Hepatocyte (in vitro differentiated cells): ENCODE data around the gene CDC42BPG. TPM values are rescaled to one million over a fixed set of nuclear protein-coding genes. Genes with fewer than 3 reads are reported as not detected.

Experiments used
- DNase-seq: peaks from one replicate; pipeline ENCODE4 v3.0.0-alpha.2; 2016; ENCODE audit warnings: low spot score
- H2AFZ ChIP-seq: fragments of 200-600 bp; sonication (generic); 2 replicates; pipeline ENCODE4 v1.6.0; 2016; ENCODE audit warnings: antibody characterized with exemption, mild to moderate bottlenecking
- H3K27ac ChIP-seq: fragments of 200-600 bp; sonication (generic); 2 replicates; pipeline ENCODE4 v1.5.1; 2016; ENCODE audit warnings: mild to moderate bottlenecking
- H3K27me3 ChIP-seq: fragments of 200-600 bp; sonication (generic); 2 replicates; pipeline ENCODE4 v1.6.1; 2016
- H3K36me3 ChIP-seq: fragments of 200-600 bp; sonication (generic); replicated peaks from 2 replicates; pipeline ENCODE4 v1.5.1; 2016; ENCODE audit warnings: low read depth; ENCODE audit not compliant: insufficient read depth
- H3K4me1 ChIP-seq: fragments of 200-600 bp; sonication (generic); 2 replicates; pipeline ENCODE4 v1.5.1; 2016; ENCODE audit warnings: mild to moderate bottlenecking, moderate library complexity; ENCODE audit not compliant: insufficient read depth
- H3K4me2 ChIP-seq: fragments of 200-600 bp; sonication (generic); 2 replicates; pipeline ENCODE4 v1.6.0; 2016
- H3K4me3 ChIP-seq: fragments of 200-600 bp; sonication (generic); 2 replicates; pipeline ENCODE4 v1.5.1; 2016; ENCODE audit warnings: mild to moderate bottlenecking
- H3K79me2 ChIP-seq: fragments of 200-600 bp; sonication (generic); 2 replicates; pipeline ENCODE4 v1.6.0; 2017; ENCODE audit warnings: mild to moderate bottlenecking
- H3K9me2 ChIP-seq: fragments of 200-600 bp; sonication (generic); replicated peaks from 2 replicates; pipeline ENCODE4 v1.6.0; 2017; ENCODE audit warnings: mild to moderate bottlenecking; ENCODE audit not compliant: insufficient read depth
- H3K9me3 ChIP-seq: fragments of 200-600 bp; sonication (generic); 2 replicates; pipeline ENCODE4 v1.5.1; 2016; ENCODE audit warnings: low read depth, mild to moderate bottlenecking
- H4K20me1 ChIP-seq: fragments of 200-600 bp; sonication (generic); 2 replicates; pipeline ENCODE4 v1.6.0; 2016; ENCODE audit warnings: mild to moderate bottlenecking; ENCODE audit not compliant: insufficient read depth, poor library complexity, severe bottlenecking
- CTCF ChIP-seq: fragments of 200-600 bp; sonication (generic); IDR thresholded peaks from 2 replicates; pipeline ENCODE4 v1.5.1; 2016; ENCODE audit warnings: antibody characterized with exemption, mild to moderate bottlenecking; ENCODE audit not compliant: poor library complexity
- EZH2 ChIP-seq: fragments of 200-600 bp; sonication (generic); IDR thresholded peaks from 2 replicates; pipeline ENCODE4 v1.6.1; 2016; ENCODE audit warnings: antibody characterized with exemption, mild to moderate bottlenecking, borderline replicate concordance
- EZH2phosphoT487 ChIP-seq: fragments of 200-600 bp; sonication (generic); IDR thresholded peaks from one replicate; pipeline ENCODE4 v1.6.1; 2018; ENCODE audit warnings: antibody characterized with exemption, mild to moderate bottlenecking, low read depth, moderate library complexity; ENCODE audit not compliant: unreplicated experiment, severe bottlenecking
- whole genome bisulfite sequencing: methylation state at CpG from one replicate; pipeline ENCODE4 v1.1.6; 2016; ENCODE audit warnings: low lambda C conversion rate; ENCODE audit errors: missing lambda C conversion rate; 5-methylcytosine and 5-hydroxymethylcytosine counted together
- polyA plus RNA-seq: library from polyadenylated mRNA; unstranded; fragments of >200 nt; fragmentation: Nextera tagmentation; extraction: Ambion mirVana; gene quantifications from 2 replicates; pipeline ENCODE4 v1.2.1, GENCODE V29; 2016
- total RNA-seq: library from RNA; depleted of rRNA; stranded (reverse); fragments of >200 nt; gene quantifications from 2 replicates; pipeline ENCODE4 v1.2.3, GENCODE V29; 2014

CDC42BPG gene
- total and polyA plus RNA-seq, 2 experiments from 2014 or later = 3.1 to 8.4 TPM

DNA sequence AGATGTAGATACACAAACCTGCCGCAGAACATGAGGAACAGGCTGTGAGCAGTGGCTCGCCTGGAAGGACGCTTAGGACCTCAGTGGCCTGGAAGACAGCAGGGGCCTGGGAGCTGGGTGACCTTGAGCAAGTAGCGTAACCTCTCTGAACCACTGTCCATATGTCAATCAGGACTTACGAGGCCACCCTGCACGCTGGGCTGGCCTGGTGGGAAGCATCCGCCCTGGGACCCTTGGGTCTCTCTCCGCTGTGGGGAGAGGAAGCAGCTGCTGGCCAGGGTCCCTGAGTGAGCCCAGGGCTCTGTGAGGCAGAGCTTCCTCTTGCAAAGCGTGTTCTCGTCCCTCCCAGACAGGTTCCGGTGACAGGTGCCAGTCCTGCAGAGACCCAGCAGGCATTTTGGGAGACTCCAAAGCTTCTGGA lies 48.0 kb upstream of the CDC42BPG start:
- H3K9me2 ChIP-seq = no peaks in the 10 kb centered on the region
- no peak overlapping the region for H2AFZ ChIP-seq
- H3K79me2 ChIP-seq = peaks cover 24% of the 10 kb centered on the region
- peak overlapping the region; percentile 78 for H3K4me2 ChIP-seq
- H3K27ac ChIP-seq = peak overlapping the region; percentile 98
- no peaks in the 10 kb centered on the region for H4K20me1 ChIP-seq
- no peaks in the 10 kb centered on the region for H3K36me3 ChIP-seq
- no peaks in the 10 kb centered on the region for H3K27me3 ChIP-seq
- WGBS = 62% methylated on average over 11 of the region's 11 CpGs
- peaks cover 31% of the 10 kb centered on the region for H3K4me1 ChIP-seq
- DNase-seq = no peak
- TF ChIP-seq EZH2 = no peak
- H3K9me3 ChIP-seq = no peaks in the 10 kb centered on the region
- peak overlapping the region; percentile 52 for H3K4me3 ChIP-seq

DNA sequence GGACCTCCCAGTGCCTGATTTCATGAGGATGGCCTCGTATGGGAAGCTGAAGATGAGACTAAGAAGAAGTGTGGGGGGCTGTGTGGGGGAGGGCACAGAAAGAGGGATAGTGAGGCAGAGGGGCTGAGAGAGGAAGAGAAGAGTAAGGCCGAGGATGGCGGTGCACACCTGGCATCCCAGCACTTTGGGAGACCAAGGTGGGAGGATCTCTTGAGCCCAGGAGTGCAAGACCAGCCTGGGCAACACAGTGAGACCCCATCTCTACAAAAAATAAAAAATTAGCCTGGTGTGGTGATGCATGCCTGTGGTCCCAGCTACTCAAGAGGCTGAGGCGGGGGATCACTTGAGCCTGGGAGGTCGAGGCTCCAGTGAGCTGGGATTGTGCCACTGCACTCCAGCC lies 47.4 kb upstream of the CDC42BPG start:
- no peaks in the 10 kb centered on the region for H3K9me3 ChIP-seq
- whole genome bisulfite sequencing = 77% methylated on average over 5 of the region's 5 CpGs
- H3K36me3 ChIP-seq = no peaks in the 10 kb centered on the region
- peak overlapping the region; percentile 52 for H3K4me3 ChIP-seq
- no peak for TF ChIP-seq CTCF
- TF ChIP-seq EZH2 = no peak
- no peak for TF ChIP-seq EZH2phosphoT487
- peak overlapping the region; percentile 78 for H3K4me2 ChIP-seq
- no peak for DNase-seq
- peaks cover 32% of the 10 kb centered on the region for H3K4me1 ChIP-seq
- H3K27ac ChIP-seq = peak overlapping the region; percentile 98
- H3K79me2 ChIP-seq = peaks cover 24% of the 10 kb centered on the region
- H3K27me3 ChIP-seq = no peaks in the 10 kb centered on the region
- no peaks in the 10 kb centered on the region for H4K20me1 ChIP-seq
- H2AFZ ChIP-seq = no peak overlapping the region
- no peaks in the 10 kb centered on the region for H3K9me2 ChIP-seq

- no peaks in the 10 kb centered on the region for H4K20me1 ChIP-seq
- H3K79me2 ChIP-seq = peaks cover 24% of the 10 kb centered on the region
- no peaks in the 10 kb centered on the region for H3K9me2 ChIP-seq
- DNase-seq = peak; percentile 68
- peaks cover 32% of the 10 kb centered on the region for H3K4me1 ChIP-seq
- H2AFZ ChIP-seq = no peak overlapping the region
- peak overlapping the region; percentile 78 for H3K4me2 ChIP-seq
- no peaks in the 10 kb centered on the region for H3K9me3 ChIP-seq
- H3K27ac ChIP-seq = peak overlapping the region; percentile 98
- no peaks in the 10 kb centered on the region for H3K27me3 ChIP-seq
- WGBS = 67% methylated on average over 25 of the region's 25 CpGs
- H3K36me3 ChIP-seq = no peaks in the 10 kb centered on the region
- no peak for TF ChIP-seq EZH2
- no peak for TF ChIP-seq EZH2phosphoT487
- no peak overlapping the region for H3K4me3 ChIP-seq
Measured at GRCh38 chr11:64891215-64891848, 46.9 kb upstream of the CDC42BPG start.

- peak overlapping the region; percentile 98 for H3K27ac ChIP-seq
- H3K79me2 ChIP-seq = peaks cover 24% of the 10 kb centered on the region
- peaks cover 39% of the 10 kb centered on the region for H3K4me1 ChIP-seq
- H3K9me3 ChIP-seq = no peaks in the 10 kb centered on the region
- H4K20me1 ChIP-seq = no peaks in the 10 kb centered on the region
- H3K9me2 ChIP-seq = no peaks in the 10 kb centered on the region
- TF ChIP-seq EZH2 = no peak
- TF ChIP-seq EZH2phosphoT487 = no peak
- TF ChIP-seq CTCF = no peak
- H3K4me3 ChIP-seq = peak overlapping the region; percentile 26
- H2AFZ ChIP-seq = no peak overlapping the region
- H3K4me2 ChIP-seq = peak overlapping the region; percentile 78
- no peaks in the 10 kb centered on the region for H3K27me3 ChIP-seq
- H3K36me3 ChIP-seq = no peaks in the 10 kb centered on the region
- 80% methylated on average over 7 of the region's 7 CpGs for WGBS
- DNase-seq = no peak
Measured at GRCh38 chr11:64890522-64890939, 46.1 kb upstream of the CDC42BPG start.
